Keratinocyte (primary cell): Measurements from ENCODE around the gene ITPA.
"Not testable (repeated sequence)": the region's sequence is repeated elsewhere in the genome, so short reads cannot be mapped to it uniquely, and the experiment has no call there.

Experiments
- EZH2 ChIP-seq: IDR thresholded peaks from one replicate; pipeline ENCODE4 v1.6.1; 2012; ENCODE audit warnings: inconsistent platforms, mild to moderate bottlenecking, low read length, moderate library complexity
- TF ChIP-seq, protein P1 (sequence below), 3 experiments: IDR thresholded peaks in 1 of 3; conservative IDR thresholded peaks in 1 of 3; optimal IDR thresholded peaks in 1 of 3; 2 replicates in 2 of 3; 3 replicates in 1 of 3; pipeline versions ENCODE3 to v1.5.1; 2011; ENCODE audit warnings: low read length in 3 of 3, mild to moderate bottlenecking in 3 of 3, moderate library complexity in 2 of 3, control low read depth in 1 of 3, inconsistent platforms in 1 of 3; ENCODE audit not compliant: insufficient read depth in 2 of 3; ENCODE audit errors: extremely low read depth in 1 of 3

DNA sequence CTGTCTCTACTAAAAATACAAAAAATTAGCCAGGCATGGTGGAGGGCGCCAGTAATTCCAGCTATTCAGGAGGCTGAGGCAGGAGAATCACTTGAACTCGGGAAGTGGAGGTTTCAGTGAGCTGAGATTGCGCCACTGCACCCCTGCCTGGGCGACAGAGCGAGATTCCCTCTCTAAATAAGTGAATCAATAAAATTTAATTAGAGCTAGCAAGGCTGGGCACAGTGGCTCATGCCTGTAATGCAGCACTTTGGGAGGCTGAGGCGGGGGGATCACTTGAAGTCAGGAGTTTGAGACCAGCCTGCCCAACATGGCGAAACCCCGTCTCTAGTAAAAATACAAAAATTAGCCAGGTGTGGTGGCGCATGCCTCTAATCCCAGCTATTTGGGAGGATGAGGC is 21.4 kb upstream of the ITPA start:
- not testable (repeated sequence) for TF ChIP-seq EZH2
- TF ChIP-seq, protein P1, sequence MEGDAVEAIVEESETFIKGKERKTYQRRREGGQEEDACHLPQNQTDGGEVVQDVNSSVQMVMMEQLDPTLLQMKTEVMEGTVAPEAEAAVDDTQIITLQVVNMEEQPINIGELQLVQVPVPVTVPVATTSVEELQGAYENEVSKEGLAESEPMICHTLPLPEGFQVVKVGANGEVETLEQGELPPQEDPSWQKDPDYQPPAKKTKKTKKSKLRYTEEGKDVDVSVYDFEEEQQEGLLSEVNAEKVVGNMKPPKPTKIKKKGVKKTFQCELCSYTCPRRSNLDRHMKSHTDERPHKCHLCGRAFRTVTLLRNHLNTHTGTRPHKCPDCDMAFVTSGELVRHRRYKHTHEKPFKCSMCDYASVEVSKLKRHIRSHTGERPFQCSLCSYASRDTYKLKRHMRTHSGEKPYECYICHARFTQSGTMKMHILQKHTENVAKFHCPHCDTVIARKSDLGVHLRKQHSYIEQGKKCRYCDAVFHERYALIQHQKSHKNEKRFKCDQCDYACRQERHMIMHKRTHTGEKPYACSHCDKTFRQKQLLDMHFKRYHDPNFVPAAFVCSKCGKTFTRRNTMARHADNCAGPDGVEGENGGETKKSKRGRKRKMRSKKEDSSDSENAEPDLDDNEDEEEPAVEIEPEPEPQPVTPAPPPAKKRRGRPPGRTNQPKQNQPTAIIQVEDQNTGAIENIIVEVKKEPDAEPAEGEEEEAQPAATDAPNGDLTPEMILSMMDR (optimal IDR thresholded peaks at IDR 0.05 in 1 of 3, IDR thresholded peaks at IDR 0.05 in 1 of 3, conservative IDR thresholded peaks at IDR 0.05 in 1 of 3; ENCODE audit: extremely low read depth in 1 of 3, insufficient read depth in 2 of 3, low read length in 3 of 3), result not testable (repeated sequence)
